ENCODE results near the gene ZBTB43. TPM values are rescaled to one million over a fixed set of nuclear protein-coding genes. Genes with fewer than 3 reads are reported as not detected.

ZBTB43 gene
- total RNA-seq, 1 experiment from 2014 or later, result 13.8 TPM

DNA sequence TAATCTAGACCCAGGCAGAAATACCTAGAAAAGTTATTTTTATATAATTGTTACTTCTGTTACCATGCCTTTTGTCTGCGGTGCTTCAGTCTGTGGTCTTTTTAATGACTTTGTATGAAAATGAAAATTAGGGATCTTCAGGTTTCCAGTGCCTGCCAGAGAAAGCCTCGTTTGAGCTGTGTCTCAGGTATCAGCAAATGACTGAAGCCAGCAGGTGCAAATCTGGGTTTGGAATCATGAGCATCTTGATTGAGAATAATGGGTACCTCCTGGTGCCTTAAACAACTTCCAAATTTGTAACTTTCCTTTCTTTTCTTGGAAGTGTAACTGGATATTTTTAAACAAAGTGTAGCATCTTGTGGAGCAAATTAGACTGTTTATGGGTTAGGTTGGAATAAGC, 59.9 kb downstream of the ZBTB43 start:
- intact Hi-C loops (cut with micrococcal nuclease; ENCODE audit: unreplicated experiment), result no loop called here
- ChIA-PET POLR2A (ENCODE audit: low non-redundant PET) (interaction anchor here (0.7 kb wide), 1 partner anchor 579 kb away, joined by 3 read pairs; no protein-coding TSS in a partner anchor), CTCF (no interaction called here)
- Histone ChIP-seq H3K27ac (ENCODE audit: low read depth, low read length, poor library complexity, severe bottlenecking) (no peak overlapping the region), H3K4me1 (ENCODE audit: insufficient read depth, low read length, poor library complexity, severe bottlenecking) (peaks cover 8% of the 10 kb centered on the region), H3K27me3 (replicated peaks; ENCODE audit: insufficient read depth, low read depth, low read length, poor library complexity) (no peaks in the 10 kb centered on the region), H3K9me3 (ENCODE audit: low read depth, low read length, poor library complexity, severe bottlenecking) (no peaks in the 10 kb centered on the region), H3K36me3 (ENCODE audit: insufficient read depth, low read length, poor library complexity, severe bottlenecking) (peaks cover 19% of the 10 kb centered on the region), H3K4me3 (ENCODE audit: low read depth, low read length, poor library complexity, severe bottlenecking) (no peak overlapping the region)
- DNase-seq (ENCODE audit: low spot score), result no peak
- BruUV-seq (replicated peaks), result no TSS peak
- TF ChIP-seq, protein P1, sequence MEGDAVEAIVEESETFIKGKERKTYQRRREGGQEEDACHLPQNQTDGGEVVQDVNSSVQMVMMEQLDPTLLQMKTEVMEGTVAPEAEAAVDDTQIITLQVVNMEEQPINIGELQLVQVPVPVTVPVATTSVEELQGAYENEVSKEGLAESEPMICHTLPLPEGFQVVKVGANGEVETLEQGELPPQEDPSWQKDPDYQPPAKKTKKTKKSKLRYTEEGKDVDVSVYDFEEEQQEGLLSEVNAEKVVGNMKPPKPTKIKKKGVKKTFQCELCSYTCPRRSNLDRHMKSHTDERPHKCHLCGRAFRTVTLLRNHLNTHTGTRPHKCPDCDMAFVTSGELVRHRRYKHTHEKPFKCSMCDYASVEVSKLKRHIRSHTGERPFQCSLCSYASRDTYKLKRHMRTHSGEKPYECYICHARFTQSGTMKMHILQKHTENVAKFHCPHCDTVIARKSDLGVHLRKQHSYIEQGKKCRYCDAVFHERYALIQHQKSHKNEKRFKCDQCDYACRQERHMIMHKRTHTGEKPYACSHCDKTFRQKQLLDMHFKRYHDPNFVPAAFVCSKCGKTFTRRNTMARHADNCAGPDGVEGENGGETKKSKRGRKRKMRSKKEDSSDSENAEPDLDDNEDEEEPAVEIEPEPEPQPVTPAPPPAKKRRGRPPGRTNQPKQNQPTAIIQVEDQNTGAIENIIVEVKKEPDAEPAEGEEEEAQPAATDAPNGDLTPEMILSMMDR (conservative IDR thresholded peaks at IDR 0.05; ENCODE audit: low read depth, low read length), result no peak
- no peak for TF ChIP-seq EZH2 (IDR thresholded peaks at IDR 0.05; ENCODE audit: borderline replicate concordance, low read depth, low read length, poor library complexity, severe bottlenecking)

DNA sequence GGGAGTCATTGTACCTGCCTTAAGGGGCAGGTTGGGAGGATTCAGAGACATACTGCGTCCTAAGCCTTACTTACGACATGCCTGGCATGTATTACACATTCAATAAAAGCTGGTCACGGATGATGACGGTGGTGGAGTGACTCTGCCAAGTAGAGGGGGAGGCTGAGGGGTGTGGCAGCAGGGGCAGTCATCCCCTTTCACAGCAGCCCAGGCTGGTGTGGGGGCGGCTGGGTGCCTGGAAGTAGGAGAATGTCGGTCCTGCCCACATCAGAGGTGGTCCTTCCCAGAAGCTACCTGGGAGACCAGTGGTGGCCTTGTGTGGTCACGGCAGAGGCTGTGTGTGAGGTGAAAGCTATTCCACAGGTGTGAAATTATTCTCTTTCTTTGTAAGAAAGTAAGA, 64.5 kb downstream of the ZBTB43 start:
- ChIA-PET POLR2A (ENCODE audit: low non-redundant PET) (no interaction called here), CTCF (no interaction called here)
- BruUV-seq (replicated peaks), result no TSS peak
- no peak overlapping the region for H3K27ac ChIP-seq (ENCODE audit: low read depth, low read length, poor library complexity, severe bottlenecking)
- TF ChIP-seq, protein P1 (conservative IDR thresholded peaks at IDR 0.05; ENCODE audit: low read depth, low read length), result no peak
- TF ChIP-seq EZH2 (IDR thresholded peaks at IDR 0.05; ENCODE audit: borderline replicate concordance, low read depth, low read length, poor library complexity, severe bottlenecking), result no peak
- DNase-seq (ENCODE audit: low spot score), result no peak
- no peaks in the 10 kb centered on the region for H3K27me3 ChIP-seq (replicated peaks; ENCODE audit: insufficient read depth, low read depth, low read length, poor library complexity)
- no peaks in the 10 kb centered on the region for H3K4me1 ChIP-seq (ENCODE audit: insufficient read depth, low read length, poor library complexity, severe bottlenecking)
- no peak overlapping the region for H3K4me3 ChIP-seq (ENCODE audit: low read depth, low read length, poor library complexity, severe bottlenecking)
- intact Hi-C loops (cut with micrococcal nuclease; ENCODE audit: unreplicated experiment), result no loop called here
- H3K9me3 ChIP-seq (ENCODE audit: low read depth, low read length, poor library complexity, severe bottlenecking), result no peaks in the 10 kb centered on the region
- H3K36me3 ChIP-seq (ENCODE audit: insufficient read depth, low read length, poor library complexity, severe bottlenecking), result peaks cover 7% of the 10 kb centered on the region

DNA sequence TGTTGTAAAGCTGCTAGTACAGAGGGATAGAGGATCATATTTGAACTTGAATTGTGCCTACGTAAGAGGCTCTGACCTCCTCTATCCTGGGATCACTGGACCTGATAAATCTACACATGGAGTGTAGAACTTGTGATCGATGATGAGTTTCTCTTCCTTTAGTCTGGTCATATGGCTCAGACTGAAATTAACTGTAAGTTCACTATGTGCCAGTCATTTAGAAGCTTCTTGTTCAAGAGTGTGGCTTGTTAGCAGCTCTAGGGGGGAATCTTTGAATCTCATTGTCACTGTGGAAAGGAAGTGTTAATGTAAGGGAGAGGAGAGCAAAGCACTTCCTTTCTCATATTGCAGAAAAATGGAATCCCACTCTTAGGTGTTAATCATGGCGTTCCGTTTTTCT, 67.7 kb downstream of the ZBTB43 start:
- Histone ChIP-seq H3K9me3 (ENCODE audit: low read depth, low read length, poor library complexity, severe bottlenecking) (no peaks in the 10 kb centered on the region), H3K36me3 (ENCODE audit: insufficient read depth, low read length, poor library complexity, severe bottlenecking) (no peaks in the 10 kb centered on the region), H3K4me3 (ENCODE audit: low read depth, low read length, poor library complexity, severe bottlenecking) (no peak overlapping the region), H3K27me3 (replicated peaks; ENCODE audit: insufficient read depth, low read depth, low read length, poor library complexity) (no peaks in the 10 kb centered on the region), H3K27ac (ENCODE audit: low read depth, low read length, poor library complexity, severe bottlenecking) (no peak overlapping the region), H3K4me1 (ENCODE audit: insufficient read depth, low read length, poor library complexity, severe bottlenecking) (peaks cover 5% of the 10 kb centered on the region)
- intact Hi-C loops (cut with micrococcal nuclease; ENCODE audit: unreplicated experiment), result no loop called here
- TF ChIP-seq, protein P1 (conservative IDR thresholded peaks at IDR 0.05; ENCODE audit: low read depth, low read length), result no peak
- no peak for TF ChIP-seq EZH2 (IDR thresholded peaks at IDR 0.05; ENCODE audit: borderline replicate concordance, low read depth, low read length, poor library complexity, severe bottlenecking)
- DNase-seq (ENCODE audit: low spot score), result no peak
- POLR2A ChIA-PET (ENCODE audit: low non-redundant PET), result no interaction called here
- CTCF ChIA-PET, result no interaction called here
- BruUV-seq (replicated peaks), result no TSS peak

All from A673 (cell line).